Mammary microvascular endothelial cell (primary cell): Measurements from ENCODE around the gene HOOK2. TPM values are rescaled to one million over a fixed set of nuclear protein-coding genes. Genes with fewer than 3 reads are reported as not detected.

Source experiments
- total RNA-seq: library from RNA; depleted of rRNA; stranded (reverse); fragments of >200 nt; gene quantifications from 2 replicates; pipeline ENCODE4 v1.2.3, GENCODE V29; 2015

Gene HOOK2
- total RNA-seq, result 7.1 and 9.2 TPM in 2 replicates

GRCh38 chr19:12774588-12775555 lies at the start of gene HOOK2:
Gene HOOK2, minus strand, starts transcription at chr19:12775552. Its CDS starts 103 bp downstream, at chr19:12775449.

GRCh38 chr19:12806242-12807081 lies 31.1 kb upstream of the HOOK2 start, which contains the start of gene RNASEH2A:
Gene RNASEH2A, plus strand, starts transcription at chr19:12806584. Its CDS starts 90 bp downstream, at chr19:12806674.

GRCh38 chr19:12801466-12802266 lies 26.3 kb upstream of the HOOK2 start, which contains the start of the genes PRDX2 and THSD8:
Gene PRDX2, minus strand, starts transcription at chr19:12801800. Its CDS starts 539 bp downstream, at chr19:12801261.
Gene THSD8, plus strand, starts transcription at chr19:12802069. Its CDS starts 3 bp downstream, at chr19:12802072.

GRCh38 chr19:12791345-12792050 lies 16.1 kb upstream of the HOOK2 start, which contains the start of gene JUNB:
Gene JUNB, plus strand, starts transcription at chr19:12791486. Its CDS starts 286 bp downstream, at chr19:12791772.

GRCh38 chr19:12751635-12752034 lies 23.7 kb downstream of the HOOK2 start, which contains the start of gene BEST2:
Gene BEST2, plus strand, starts transcription at chr19:12751791. Its CDS starts 802 bp downstream, at chr19:12752593.

GRCh38 chr19:12736995-12737834 lies 38.1 kb downstream of the HOOK2 start, which contains the start of gene GET3:
Gene GET3, plus strand, starts transcription at chr19:12737497. Its CDS starts 9 bp downstream, at chr19:12737506.

GRCh38 chr19:12723641-12724426 lies 51.5 kb downstream of the HOOK2 start, which contains the start of gene TNPO2:
Gene TNPO2, minus strand, starts transcription at chr19:12723932. Its CDS starts 2,955 bp downstream, at chr19:12720977.

Other genes with a start within 250 kb of the HOOK2 start
- 3.8 and 4.0 TPM in 2 replicates for gene ZNF564, start 224.1 kb downstream of the HOOK2 start, total RNA-seq
- 4.5 and 8.0 TPM in 2 replicates for gene ZNF490, start 164.7 kb downstream of the HOOK2 start, total RNA-seq
- gene ZNF791, start 164.6 kb downstream of the HOOK2 start, total RNA-seq, result 9.2 and 17.8 TPM in 2 replicates
- 54.9 and 120 TPM in 2 replicates for gene MAN2B1, start 108.8 kb downstream of the HOOK2 start, total RNA-seq
- 8.2 and 15.2 TPM in 2 replicates for gene WDR83, start 108.7 kb downstream of the HOOK2 start, total RNA-seq
- 75.2 and 80.9 TPM in 2 replicates for gene DHPS, start 93.7 kb downstream of the HOOK2 start, total RNA-seq
- not detected in 2 replicates for gene GNG14, start 87.6 kb downstream of the HOOK2 start, total RNA-seq
- 11.2 and 12.2 TPM in 2 replicates for gene FBXW9, start 78.9 kb downstream of the HOOK2 start, total RNA-seq
- 15.9 and 22.0 TPM in 2 replicates for gene TNPO2, start 51.6 kb downstream of the HOOK2 start, total RNA-seq
- gene TRIR, start 40.9 kb downstream of the HOOK2 start, total RNA-seq, result 357 and 460 TPM in 2 replicates
- 101 and 128 TPM in 2 replicates for gene GET3, start 38.1 kb downstream of the HOOK2 start, total RNA-seq
- gene BEST2, start 23.8 kb downstream of the HOOK2 start, total RNA-seq, result not detected in 2 replicates
- 64.7 and 67.1 TPM in 2 replicates for gene JUNB, start 15.9 kb upstream of the HOOK2 start, total RNA-seq
- 201 and 211 TPM in 2 replicates for gene PRDX2, start 26.2 kb upstream of the HOOK2 start, total RNA-seq
- not detected in 2 replicates for gene THSD8, start 26.5 kb upstream of the HOOK2 start, total RNA-seq
- gene RNASEH2A, start 31.0 kb upstream of the HOOK2 start, total RNA-seq, result 36.4 and 46.4 TPM in 2 replicates
- not detected in 2 replicates for gene RTBDN, start 59.0 kb upstream of the HOOK2 start, total RNA-seq
- gene MAST1, start 63.0 kb upstream of the HOOK2 start, total RNA-seq, result 2.6 TPM in 1 of 2 replicates, not detected in the other
- gene DNASE2, start 105.9 kb upstream of the HOOK2 start, total RNA-seq, result 36.9 and 41.3 TPM in 2 replicates
- not detected in 2 replicates for gene KLF1, start 111.6 kb upstream of the HOOK2 start, total RNA-seq
- 32.0 and 42.9 TPM in 2 replicates for gene GCDH, start 115.6 kb upstream of the HOOK2 start, total RNA-seq
- gene SYCE2, start 143.7 kb upstream of the HOOK2 start, total RNA-seq, result 0.13 and 0.64 TPM in 2 replicates
- 91.5 and 95.4 TPM in 2 replicates for gene FARSA, start 158.2 kb upstream of the HOOK2 start, total RNA-seq
- 1,347 and 1,380 TPM in 2 replicates for gene CALR, start 163.1 kb upstream of the HOOK2 start, total RNA-seq
- 151 and 158 TPM in 2 replicates for gene RAD23A, start 170.3 kb upstream of the HOOK2 start, total RNA-seq
- gene GADD45GIP1, start 181.7 kb upstream of the HOOK2 start, total RNA-seq, result 70.1 and 88.1 TPM in 2 replicates
- 0.07 TPM in 1 of 2 replicates, not detected in the other for gene DAND5, start 194.0 kb upstream of the HOOK2 start, total RNA-seq
- 7.1 and 8.8 TPM in 2 replicates for gene NFIX, start 219.9 kb upstream of the HOOK2 start, total RNA-seq